BJ (cell line): ENCODE results near the gene OPTC. TPM values are rescaled to one million over a fixed set of nuclear protein-coding genes. Genes with fewer than 3 reads are reported as not detected.

Experiments used
- CTCF ChIA-PET: fragments of 350-600 bp; formaldehyde crosslinking; extraction: SDS; loops from one replicate; lab custom pipeline; 2021; ENCODE audit warnings: antibody characterized with exemption, inconsistent platforms; lab: Yijun Ruan, JAX
- POLR2A ChIA-PET: fragments of 300-600 bp; sonication (Branson Sonifier 250); formaldehyde crosslinking; extraction: SDS; loops from one replicate; lab custom pipeline; 2021; ENCODE audit warnings: antibody characterized with exemption; lab: Charles Lee
- DNase-seq: peaks from one replicate; pipeline ENCODE4 v3.0.0-alpha.2; 2011; ENCODE audit warnings: low read depth
- H3K27me3 ChIP-seq: 2 replicates; pipeline ENCODE4 v1.6.0; 2011; ENCODE audit warnings: low read length; ENCODE audit not compliant: control insufficient read depth, insufficient read depth
- H3K36me3 ChIP-seq: 2 replicates; pipeline ENCODE4 v1.5.1; 2011; ENCODE audit warnings: low read length; ENCODE audit not compliant: control insufficient read depth, insufficient read depth
- H3K4me3 ChIP-seq: 2 replicates; pipeline ENCODE4 v1.5.1; 2011; ENCODE audit warnings: low read depth, mild to moderate bottlenecking, control low read depth, low read length
- polyA plus RNA-seq: library from polyadenylated mRNA; depleted of rRNA; stranded (reverse); fragments of >200 nt; gene quantifications from 2 replicates; pipeline ENCODE4 v1.2.3, GENCODE V29; 2011
- TF ChIP-seq, protein P1 (sequence below): IDR thresholded peaks from 2 replicates; pipeline ENCODE4 v1.5.1; 2011; ENCODE audit warnings: low read depth, mild to moderate bottlenecking, control low read depth, inconsistent platforms, low read length, moderate library complexity; ENCODE audit not compliant: insufficient read depth

Gene OPTC
- polyA plus RNA-seq, 1 experiment = not detected

DNA sequence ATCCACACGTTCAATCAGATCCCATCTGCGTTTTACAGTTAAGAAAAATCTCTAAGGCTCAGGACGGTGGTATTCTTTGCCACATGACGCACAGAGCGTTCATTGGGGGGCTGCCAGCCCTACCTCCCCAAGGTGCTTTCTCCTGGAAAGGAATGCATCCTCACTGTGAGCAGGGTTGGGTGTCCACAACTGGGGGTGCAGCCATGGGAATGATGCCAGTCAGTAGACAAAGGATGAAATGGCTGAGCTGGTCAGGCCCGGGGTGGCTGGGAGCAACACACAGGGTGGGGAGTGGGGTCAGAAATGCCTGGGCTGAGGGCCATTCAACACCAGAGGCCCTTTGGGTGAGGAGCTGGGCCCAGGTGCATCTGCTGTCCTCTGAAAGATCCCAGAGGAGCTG is 25.9 kb downstream of the OPTC start:
- Histone ChIP-seq H3K4me3 (no peak overlapping the region), H3K36me3 (peaks cover 1% of the 10 kb centered on the region; the same call in 1 of the 2 replicates), H3K27me3 (no peaks in the 10 kb centered on the region; the same call in 1 of the 2 replicates)
- TF ChIP-seq, protein P1, sequence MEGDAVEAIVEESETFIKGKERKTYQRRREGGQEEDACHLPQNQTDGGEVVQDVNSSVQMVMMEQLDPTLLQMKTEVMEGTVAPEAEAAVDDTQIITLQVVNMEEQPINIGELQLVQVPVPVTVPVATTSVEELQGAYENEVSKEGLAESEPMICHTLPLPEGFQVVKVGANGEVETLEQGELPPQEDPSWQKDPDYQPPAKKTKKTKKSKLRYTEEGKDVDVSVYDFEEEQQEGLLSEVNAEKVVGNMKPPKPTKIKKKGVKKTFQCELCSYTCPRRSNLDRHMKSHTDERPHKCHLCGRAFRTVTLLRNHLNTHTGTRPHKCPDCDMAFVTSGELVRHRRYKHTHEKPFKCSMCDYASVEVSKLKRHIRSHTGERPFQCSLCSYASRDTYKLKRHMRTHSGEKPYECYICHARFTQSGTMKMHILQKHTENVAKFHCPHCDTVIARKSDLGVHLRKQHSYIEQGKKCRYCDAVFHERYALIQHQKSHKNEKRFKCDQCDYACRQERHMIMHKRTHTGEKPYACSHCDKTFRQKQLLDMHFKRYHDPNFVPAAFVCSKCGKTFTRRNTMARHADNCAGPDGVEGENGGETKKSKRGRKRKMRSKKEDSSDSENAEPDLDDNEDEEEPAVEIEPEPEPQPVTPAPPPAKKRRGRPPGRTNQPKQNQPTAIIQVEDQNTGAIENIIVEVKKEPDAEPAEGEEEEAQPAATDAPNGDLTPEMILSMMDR = no peak
- CTCF ChIA-PET = interaction anchor here (1.7 kb wide), 1 partner anchor 36 kb away, joined by 3 read pairs; no protein-coding TSS in a partner anchor
- POLR2A ChIA-PET = no interaction called here
- no peak for DNase-seq

DNA sequence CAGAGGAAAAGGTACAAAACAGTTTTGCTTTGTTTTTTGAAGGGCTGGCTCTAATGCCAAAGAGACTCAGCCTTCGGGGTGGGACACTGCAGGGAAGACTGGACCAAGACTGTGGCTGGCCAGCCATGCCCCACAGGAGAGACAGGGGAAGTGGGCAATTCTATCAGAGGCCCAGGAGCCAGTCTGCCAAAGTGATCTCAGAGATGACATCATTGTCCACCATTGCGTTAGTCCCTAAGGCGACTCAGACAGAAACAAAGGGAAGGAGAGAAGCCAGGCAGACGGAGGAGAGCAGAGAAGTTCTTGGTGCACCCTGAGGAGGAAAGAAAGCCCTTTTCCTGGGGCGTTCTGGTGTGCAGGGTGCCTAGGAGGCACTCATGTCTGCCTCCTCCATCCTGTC is 26.4 kb downstream of the OPTC start:
- peaks cover 1% of the 10 kb centered on the region; the same call in 1 of the 2 replicates for H3K36me3 ChIP-seq
- TF ChIP-seq, protein P1 = no peak
- H3K4me3 ChIP-seq = no peak overlapping the region
- no peak for DNase-seq
- CTCF ChIA-PET = interaction anchor here (1.7 kb wide), 1 partner anchor 36 kb away, joined by 3 read pairs; no protein-coding TSS in a partner anchor
- H3K27me3 ChIP-seq = no peaks in the 10 kb centered on the region; the same call in 1 of the 2 replicates
- POLR2A ChIA-PET = no interaction called here

DNA sequence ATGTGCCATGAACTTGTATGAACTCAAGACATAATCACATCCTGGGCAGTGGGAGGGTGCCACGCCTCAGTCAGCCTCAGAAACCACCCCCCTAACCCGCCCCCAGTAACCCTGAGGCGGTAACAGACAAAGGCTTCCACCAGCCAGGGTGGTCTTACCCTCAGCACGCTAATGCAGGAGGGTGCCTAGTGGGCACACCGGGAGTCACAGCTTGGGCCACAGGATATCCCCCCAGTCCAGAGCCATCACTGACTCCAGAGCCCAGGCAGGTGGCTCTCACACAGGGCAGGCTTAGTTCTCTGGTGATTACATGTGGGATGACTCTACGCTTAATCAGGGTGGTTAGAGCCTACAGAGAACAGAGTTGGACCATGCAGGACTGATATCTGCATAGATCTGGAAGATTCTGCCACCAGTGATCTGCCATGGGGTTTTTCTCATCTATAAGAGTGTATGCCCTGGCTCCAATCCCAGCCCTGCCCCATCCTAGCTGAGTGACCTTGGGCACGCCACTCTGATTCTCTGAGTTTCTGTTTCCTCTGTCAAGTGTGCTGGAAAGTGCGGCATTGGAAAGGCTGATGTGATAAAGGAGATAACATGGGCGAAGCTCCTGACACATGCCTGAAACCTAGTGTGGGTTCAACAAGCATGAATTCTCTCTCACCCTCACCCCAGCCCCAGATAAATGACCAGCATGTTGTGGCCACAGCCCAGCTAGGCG is 27.3 kb downstream of the OPTC start:
- ChIA-PET POLR2A (no interaction called here), CTCF (interaction anchor here (1.4 to 1.7 kb wide), 2 partner anchors 35 to 193 kb away, joined by 3 read pairs; no protein-coding TSS in a partner anchor)
- DNase-seq = no peak
- TF ChIP-seq, protein P1 = no peak
- H3K4me3 ChIP-seq = no peak overlapping the region
- no peaks in the 10 kb centered on the region; the same call in 1 of the 2 replicates for H3K27me3 ChIP-seq
- H3K36me3 ChIP-seq = peaks cover 1% of the 10 kb centered on the region; the same call in 1 of the 2 replicates

DNA sequence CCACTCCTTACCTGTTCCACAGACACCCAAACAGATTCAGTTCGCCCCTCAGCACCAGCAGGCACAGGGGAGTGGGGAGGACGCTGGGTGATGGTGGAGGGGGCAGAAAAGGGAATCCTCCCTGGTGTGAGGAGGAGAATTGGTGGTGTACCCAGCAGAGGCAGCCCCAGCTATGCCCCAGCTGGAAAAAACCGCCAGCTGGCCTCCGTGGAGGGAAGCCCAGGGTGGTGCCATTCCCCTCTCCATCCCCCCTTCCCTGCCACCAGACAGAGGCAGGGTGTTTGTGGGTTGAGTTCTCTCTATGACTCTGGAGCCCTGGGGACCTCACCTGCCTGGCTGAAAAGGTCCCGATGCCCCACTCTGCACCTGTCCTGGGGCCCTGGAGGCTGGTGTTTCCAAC is 27.9 kb downstream of the OPTC start:
- peaks cover 1% of the 10 kb centered on the region; the same call in 1 of the 2 replicates for H3K36me3 ChIP-seq
- no peaks in the 10 kb centered on the region; the same call in 1 of the 2 replicates for H3K27me3 ChIP-seq
- no peak for DNase-seq
- TF ChIP-seq, protein P1 = no peak
- POLR2A ChIA-PET = no interaction called here
- no peak overlapping the region for H3K4me3 ChIP-seq
- CTCF ChIA-PET = interaction anchor here (1.4 kb wide), 1 partner anchor 192 kb away, joined by 3 read pairs; no protein-coding TSS in a partner anchor

DNA sequence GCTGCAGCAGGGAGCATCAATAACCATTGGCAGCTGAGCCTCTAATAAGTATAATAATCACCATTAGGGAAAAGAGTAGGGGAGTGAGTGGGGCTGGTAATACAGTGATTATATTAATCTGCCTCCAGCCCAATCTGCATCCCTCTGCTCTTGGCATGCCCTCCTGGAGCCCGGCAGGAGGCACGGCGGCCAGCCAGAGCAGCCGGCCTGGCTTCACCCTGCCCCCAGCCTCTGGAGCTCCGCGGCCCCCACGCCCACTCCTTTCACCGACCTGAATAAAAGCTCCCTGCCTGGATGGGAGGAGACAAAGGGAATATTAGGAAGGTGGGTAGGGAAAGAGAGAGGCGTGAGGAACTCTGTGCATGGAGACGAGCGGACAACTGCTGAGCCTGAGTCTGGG is 28.3 kb downstream of the OPTC start:
- ChIA-PET CTCF (interaction anchor here (1.4 kb wide), 1 partner anchor 192 kb away, joined by 3 read pairs; no protein-coding TSS in a partner anchor), POLR2A (no interaction called here)
- TF ChIP-seq, protein P1 = no peak
- no peak overlapping the region for H3K4me3 ChIP-seq
- peaks cover 1% of the 10 kb centered on the region; the same call in 1 of the 2 replicates for H3K36me3 ChIP-seq
- H3K27me3 ChIP-seq = no peaks in the 10 kb centered on the region; the same call in 1 of the 2 replicates
- no peak for DNase-seq
